H9 (cell line): ENCODE data around the gene GPR25. TPM values are rescaled to one million over a fixed set of nuclear protein-coding genes. Genes with fewer than 3 reads are reported as not detected.

ENCODE experiments used
- DNase-seq: peaks from one replicate; pipeline ENCODE4 v3.0.0-alpha.2; 2017
- H2AFZ ChIP-seq: one replicate; pipeline ENCODE4 v1.6.1; 2013; ENCODE audit warnings: mild to moderate bottlenecking, low read length, control low read depth, moderate library complexity
- H2AK5ac ChIP-seq: 2 replicates; pipeline ENCODE4 v1.6.1; 2013; ENCODE audit warnings: low read length, control low read depth, mixed read lengths; ENCODE audit not compliant: insufficient read length
- H2BK120ac ChIP-seq: one replicate; pipeline ENCODE4 v1.6.1; 2013; ENCODE audit warnings: low read depth, mild to moderate bottlenecking, low read length, control low read depth, inconsistent platforms; ENCODE audit not compliant: poor library complexity, severe bottlenecking
- H2BK12ac ChIP-seq: 2 replicates; pipeline ENCODE4 v1.6.1; 2013; ENCODE audit warnings: low read length, control low read depth, mixed read lengths, low read depth; ENCODE audit not compliant: insufficient read length
- H2BK15ac ChIP-seq: 2 replicates; pipeline ENCODE4 v1.6.1; 2013; ENCODE audit warnings: low read depth, low read length, control low read depth
- H2BK20ac ChIP-seq: one replicate; pipeline ENCODE4 v1.6.1; 2013; ENCODE audit warnings: low read depth, mild to moderate bottlenecking, low read length, control low read depth, inconsistent platforms; ENCODE audit not compliant: poor library complexity, severe bottlenecking
- H2BK5ac ChIP-seq: 2 replicates; pipeline ENCODE4 v1.6.1; 2013; ENCODE audit warnings: low read length, control low read depth, mixed read lengths; ENCODE audit not compliant: insufficient read length
- H3K14ac ChIP-seq: 2 replicates; pipeline ENCODE4 v1.6.1; 2013; ENCODE audit warnings: low read length, control low read depth; ENCODE audit not compliant: insufficient read depth
- H3K18ac ChIP-seq: 2 replicates; pipeline ENCODE4 v1.6.1; 2013; ENCODE audit warnings: low read depth, mild to moderate bottlenecking, mixed read lengths, low read length, control low read depth; ENCODE audit not compliant: insufficient read length
- H3K23ac ChIP-seq: 2 replicates; pipeline ENCODE4 v1.6.1; 2013; ENCODE audit warnings: low read length, control low read depth, mixed read lengths, low read depth; ENCODE audit not compliant: insufficient read length
- H3K23me2 ChIP-seq: 2 replicates; pipeline ENCODE4 v1.6.1; 2013; ENCODE audit warnings: low read depth, mild to moderate bottlenecking, mixed read lengths, low read length, control low read depth; ENCODE audit not compliant: insufficient read length, poor library complexity, severe bottlenecking
- H3K27ac ChIP-seq: 2 replicates; pipeline ENCODE4 v1.5.1; 2013; ENCODE audit warnings: low read length, control low read depth, mixed read lengths, low read depth; ENCODE audit not compliant: insufficient read length
- H3K27me3 ChIP-seq: 2 replicates; pipeline ENCODE4 v1.6.1; 2013; ENCODE audit warnings: low read length, control low read depth, inconsistent platforms; ENCODE audit not compliant: insufficient read depth
- H3K4ac ChIP-seq: 2 replicates; pipeline ENCODE4 v1.6.1; 2013; ENCODE audit warnings: low read depth, mild to moderate bottlenecking, control low read depth, inconsistent platforms, low read length, moderate library complexity
- H3K4me1 ChIP-seq: 2 replicates; pipeline ENCODE4 v1.6.1; 2013; ENCODE audit warnings: low read length, control low read depth, inconsistent platforms; ENCODE audit not compliant: insufficient read depth
- H3K4me2 ChIP-seq: 2 replicates; pipeline ENCODE4 v1.6.1; 2013; ENCODE audit warnings: low read length, control low read depth, mixed read lengths; ENCODE audit not compliant: insufficient read length, insufficient read depth
- H3K56ac ChIP-seq: 2 replicates; pipeline ENCODE4 v1.6.1; 2013; ENCODE audit warnings: low read depth, mild to moderate bottlenecking, mixed read lengths, low read length, control low read depth; ENCODE audit not compliant: insufficient read length
- H3K79me1 ChIP-seq: 2 replicates; pipeline ENCODE4 v1.6.1; 2013; ENCODE audit warnings: low read depth, mild to moderate bottlenecking, moderate library complexity, low read length, control low read depth, inconsistent platforms; ENCODE audit not compliant: insufficient read depth, poor library complexity, severe bottlenecking
- H3K79me2 ChIP-seq: 2 replicates; pipeline ENCODE4 v1.6.1; 2013; ENCODE audit warnings: low read length, control low read depth, inconsistent platforms; ENCODE audit not compliant: insufficient read depth
- H3K9ac ChIP-seq: 2 replicates; pipeline ENCODE4 v1.6.1; 2013; ENCODE audit warnings: low read length, control low read depth, mixed read lengths; ENCODE audit not compliant: insufficient read length; ENCODE audit errors: extremely low read depth
- H3K9me3 ChIP-seq: one replicate; pipeline ENCODE4 v1.6.1; 2013; ENCODE audit warnings: low read depth, low read length, inconsistent platforms; ENCODE audit not compliant: control insufficient read depth
- H3T11ph ChIP-seq: one replicate; pipeline ENCODE4 v1.6.1; 2013; ENCODE audit warnings: mild to moderate bottlenecking, low read length, control low read depth, inconsistent platforms
- H4K20me1 ChIP-seq: one replicate; pipeline ENCODE4 v1.6.1; 2013; ENCODE audit not compliant: control insufficient read depth, insufficient read length, insufficient read depth
- H4K5ac ChIP-seq: 2 replicates; pipeline ENCODE4 v1.6.1; 2013; ENCODE audit warnings: low read depth, mild to moderate bottlenecking, mixed read lengths, low read length, control low read depth; ENCODE audit not compliant: insufficient read length
- H4K8ac ChIP-seq: replicated peaks from 2 replicates; pipeline ENCODE4 v1.6.1; 2013; ENCODE audit warnings: low read length, control low read depth, mixed read lengths, low read depth; ENCODE audit not compliant: insufficient read length
- H4K91ac ChIP-seq: 2 replicates; pipeline ENCODE4 v1.6.1; 2013; ENCODE audit warnings: low read depth, mild to moderate bottlenecking, moderate library complexity, mixed read lengths, low read length, control low read depth; ENCODE audit not compliant: insufficient read length
- H3K27ac Mint-ChIP-seq, 3 experiments: 2 replicates in 2 of 3; 3 replicates in 1 of 3; pipeline ENCODE4 v1.8.0; 2020 to 2021; ENCODE audit warnings: mixed read lengths in 3 of 3, mild to moderate bottlenecking in 1 of 3, moderate library complexity in 1 of 3
- H3K27me3 Mint-ChIP-seq: 2 replicates; pipeline ENCODE4 v1.8.0; 2021; ENCODE audit warnings: low read depth, mild to moderate bottlenecking, moderate library complexity, mixed read lengths
- H3K36me3 Mint-ChIP-seq, 3 experiments: 2 replicates in 2 of 3; 3 replicates in 1 of 3; pipeline ENCODE4 v1.8.0; 2020 to 2021; ENCODE audit warnings: low read depth in 3 of 3, mixed read lengths in 3 of 3; ENCODE audit not compliant: insufficient read depth in 1 of 3
- H3K4me1 Mint-ChIP-seq, 2 experiments: 2 replicates each; pipeline ENCODE4 v1.8.0; 2020; ENCODE audit warnings: mixed read lengths in 2 of 2
- H3K4me3 Mint-ChIP-seq, 2 experiments: 2 replicates in 1 of 2; 3 replicates in 1 of 2; pipeline ENCODE4 v1.8.0; 2020 to 2021; ENCODE audit warnings: mild to moderate bottlenecking in 2 of 2, mixed read lengths in 2 of 2, moderate library complexity in 1 of 2
- H3K9me3 Mint-ChIP-seq, 2 experiments: 2 replicates in 1 of 2; 3 replicates in 1 of 2; pipeline ENCODE4 v1.8.0; 2020; ENCODE audit warnings: mild to moderate bottlenecking in 2 of 2, mixed read lengths in 2 of 2, moderate library complexity in 1 of 2
- WGBS: extraction: QIAGEN DNeasy Blood & Tissue Kit; methylation state at CpG from one replicate; pipeline ENCODE4 v1.1.7; 2013; ENCODE audit warnings: missing lambda C conversion rate, low lambda C conversion rate, mixed read lengths; ENCODE audit not compliant: insufficient read length; ENCODE audit errors: extremely low coverage; 5-methylcytosine and 5-hydroxymethylcytosine counted together
- total RNA-seq: library from RNA; stranded (reverse); gene quantifications from 2 replicates; pipeline ENCODE4 v1.2.1, GENCODE V29; 2021
- TF ChIP-seq, protein P1 (sequence below): fragments of 200-600 bp; sonication (generic); conservative IDR thresholded peaks from 3 replicates; pipeline ENCODE4 v1.8.0; 2021; ENCODE audit warnings: antibody characterized with exemption, mild to moderate bottlenecking

The GPR25 gene
- total RNA-seq, 1 experiment from 2014 or later: not detected

DNA sequence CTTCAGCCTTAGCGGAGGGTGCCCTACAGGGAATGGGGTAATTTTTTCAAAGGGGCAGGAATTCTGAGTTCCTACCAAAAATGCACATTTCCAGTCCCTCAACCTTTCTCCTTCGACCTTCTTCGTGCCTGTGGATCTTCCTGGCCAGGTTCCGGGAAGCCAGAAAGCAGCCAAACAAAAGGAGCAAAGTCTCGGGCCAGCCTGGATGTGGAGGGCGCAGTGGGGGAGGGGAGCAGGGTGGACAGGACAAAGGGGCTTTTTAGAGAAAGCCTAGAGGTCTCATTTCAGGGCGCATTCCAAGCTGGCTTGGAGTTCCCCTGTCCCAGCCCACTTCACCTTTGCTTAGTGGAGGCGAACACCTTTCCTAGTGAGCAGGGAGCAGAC lies 19.0 kb downstream of the GPR25 start:
- Histone ChIP-seq H2BK5ac (peak overlapping the region; percentile 94), H3K9me3 (no peaks in the 10 kb centered on the region), H2BK12ac (peak overlapping the region; percentile 75), H3K27ac (peak overlapping the region; percentile 91), H2BK15ac (no peak overlapping the region), H2AK5ac (no peak overlapping the region), H3T11ph (peak overlapping the region; percentile 56), H4K20me1 (no peaks in the 10 kb centered on the region), H3K23me2 (peaks cover 25% of the 10 kb centered on the region), H4K8ac (peak overlapping the region; percentile 36), H2BK20ac (no peak overlapping the region), H2BK120ac (peak overlapping the region; percentile 79), H4K5ac (peak overlapping the region; percentile 26), H3K4me2 (peak overlapping the region; percentile 95), H3K79me2 (peaks cover 19% of the 10 kb centered on the region; the same call in 1 of the 2 replicates), H4K91ac (peak overlapping the region; percentile 91), H3K14ac (peak overlapping the region; percentile 100), H3K56ac (peak overlapping the region; percentile 52), H2AFZ (no peak overlapping the region), H3K79me1 (no peaks in the 10 kb centered on the region), H3K4me1 (peaks cover 24% of the 10 kb centered on the region), H3K23ac (no peak overlapping the region), H3K18ac (peak overlapping the region; percentile 100), H3K4ac (peak overlapping the region; percentile 78; the same call in 1 of the 2 replicates), H3K27me3 (no peaks in the 10 kb centered on the region), H3K9ac (peak overlapping the region; percentile 98)
- WGBS: no CpG with 5 or more reads among the region's 8 CpGs
- peak; percentile 80 for DNase-seq
- TF ChIP-seq, protein P1, sequence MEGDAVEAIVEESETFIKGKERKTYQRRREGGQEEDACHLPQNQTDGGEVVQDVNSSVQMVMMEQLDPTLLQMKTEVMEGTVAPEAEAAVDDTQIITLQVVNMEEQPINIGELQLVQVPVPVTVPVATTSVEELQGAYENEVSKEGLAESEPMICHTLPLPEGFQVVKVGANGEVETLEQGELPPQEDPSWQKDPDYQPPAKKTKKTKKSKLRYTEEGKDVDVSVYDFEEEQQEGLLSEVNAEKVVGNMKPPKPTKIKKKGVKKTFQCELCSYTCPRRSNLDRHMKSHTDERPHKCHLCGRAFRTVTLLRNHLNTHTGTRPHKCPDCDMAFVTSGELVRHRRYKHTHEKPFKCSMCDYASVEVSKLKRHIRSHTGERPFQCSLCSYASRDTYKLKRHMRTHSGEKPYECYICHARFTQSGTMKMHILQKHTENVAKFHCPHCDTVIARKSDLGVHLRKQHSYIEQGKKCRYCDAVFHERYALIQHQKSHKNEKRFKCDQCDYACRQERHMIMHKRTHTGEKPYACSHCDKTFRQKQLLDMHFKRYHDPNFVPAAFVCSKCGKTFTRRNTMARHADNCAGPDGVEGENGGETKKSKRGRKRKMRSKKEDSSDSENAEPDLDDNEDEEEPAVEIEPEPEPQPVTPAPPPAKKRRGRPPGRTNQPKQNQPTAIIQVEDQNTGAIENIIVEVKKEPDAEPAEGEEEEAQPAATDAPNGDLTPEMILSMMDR: no peak
- no peaks in the 10 kb centered on the region for H3K36me3 Mint-ChIP-seq
- peaks cover 70 to 77% of the 10 kb centered on the region in 2 experiments for H3K4me1 Mint-ChIP-seq
- H3K4me3 Mint-ChIP-seq: peak overlapping the region; percentile 86 to 95
- H3K27me3 Mint-ChIP-seq: no peaks in the 10 kb centered on the region; the same call in none of the 2 replicates
- H3K9me3 Mint-ChIP-seq: no peaks in the 10 kb centered on the region
- H3K27ac Mint-ChIP-seq: peak overlapping the region; percentile 95 to 99 (median 99)
